ENCODE results near the gene BMPER. TPM values are rescaled to one million over a fixed set of nuclear protein-coding genes. Genes with fewer than 3 reads are reported as not detected.

The BMPER gene
- total RNA-seq, 1 donor from 2014 or later, result 5.2 TPM

DNA sequence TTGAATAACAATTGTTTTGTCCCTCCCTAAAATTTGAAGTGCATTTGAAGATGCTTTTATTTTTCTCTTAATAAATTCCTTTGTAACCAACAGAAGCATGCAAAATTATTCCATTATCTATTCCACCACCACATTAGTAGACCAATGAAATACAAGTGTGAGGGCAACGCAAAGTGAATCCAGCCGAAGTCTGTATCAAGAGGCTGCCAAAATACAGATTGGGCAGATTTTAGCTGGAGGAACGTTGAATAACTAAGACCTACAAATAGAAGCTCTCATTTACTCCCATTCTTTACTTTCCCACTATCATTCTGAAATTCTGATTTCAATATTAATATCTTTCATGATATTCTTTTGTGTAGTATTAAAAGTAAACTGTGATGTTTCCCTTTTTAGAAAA is 233.7 kb downstream of the BMPER start:
- H3K9me3 ChIP-seq, result no peaks in the 10 kb centered on the region
- TF ChIP-seq POLR2A (IDR thresholded peaks at IDR 0.05) (no peak), POLR2AphosphoS5 (IDR thresholded peaks at IDR 0.05; ENCODE audit: insufficient read depth in 1 of 2, low read depth in 1 of 2) (no peak)
- intact Hi-C loops (cut with DNase I), result no loop called here

DNA sequence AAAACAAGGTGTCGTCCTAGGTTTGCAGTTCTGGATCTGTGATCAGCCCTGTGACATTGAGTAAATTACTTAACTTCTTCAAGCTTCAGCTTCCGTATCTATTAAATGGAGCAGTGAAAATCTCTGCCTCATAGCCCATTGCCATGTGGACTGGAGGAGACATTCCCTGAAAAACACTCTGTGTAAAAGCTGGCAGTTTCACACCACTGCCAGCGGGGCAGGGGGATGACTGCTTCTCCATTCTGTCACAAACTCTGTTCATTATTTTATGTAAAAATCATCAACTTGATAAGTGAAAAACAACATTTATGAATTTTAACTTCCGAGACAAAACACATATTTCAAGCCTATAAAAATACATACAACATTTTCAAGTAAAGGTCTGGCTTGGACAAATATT is 234.7 kb downstream of the BMPER start:
- intact Hi-C loops (cut with DNase I), result no loop called here
- no peaks in the 10 kb centered on the region for H3K9me3 ChIP-seq
- no peaks in the 10 kb centered on the region for H3K27me3 ChIP-seq
- no peaks in the 10 kb centered on the region for H3K4me1 ChIP-seq
- no peak overlapping the region for H3K27ac ChIP-seq
- H3K36me3 ChIP-seq, result no peaks in the 10 kb centered on the region
- no peak for DNase-seq (ENCODE audit: extremely low spot score in 2 of 2)
- TF ChIP-seq POLR2A (IDR thresholded peaks at IDR 0.05) (no peak), POLR2AphosphoS5 (IDR thresholded peaks at IDR 0.05; ENCODE audit: insufficient read depth in 1 of 2, low read depth in 1 of 2) (no peak)
- TF ChIP-seq, protein P1, sequence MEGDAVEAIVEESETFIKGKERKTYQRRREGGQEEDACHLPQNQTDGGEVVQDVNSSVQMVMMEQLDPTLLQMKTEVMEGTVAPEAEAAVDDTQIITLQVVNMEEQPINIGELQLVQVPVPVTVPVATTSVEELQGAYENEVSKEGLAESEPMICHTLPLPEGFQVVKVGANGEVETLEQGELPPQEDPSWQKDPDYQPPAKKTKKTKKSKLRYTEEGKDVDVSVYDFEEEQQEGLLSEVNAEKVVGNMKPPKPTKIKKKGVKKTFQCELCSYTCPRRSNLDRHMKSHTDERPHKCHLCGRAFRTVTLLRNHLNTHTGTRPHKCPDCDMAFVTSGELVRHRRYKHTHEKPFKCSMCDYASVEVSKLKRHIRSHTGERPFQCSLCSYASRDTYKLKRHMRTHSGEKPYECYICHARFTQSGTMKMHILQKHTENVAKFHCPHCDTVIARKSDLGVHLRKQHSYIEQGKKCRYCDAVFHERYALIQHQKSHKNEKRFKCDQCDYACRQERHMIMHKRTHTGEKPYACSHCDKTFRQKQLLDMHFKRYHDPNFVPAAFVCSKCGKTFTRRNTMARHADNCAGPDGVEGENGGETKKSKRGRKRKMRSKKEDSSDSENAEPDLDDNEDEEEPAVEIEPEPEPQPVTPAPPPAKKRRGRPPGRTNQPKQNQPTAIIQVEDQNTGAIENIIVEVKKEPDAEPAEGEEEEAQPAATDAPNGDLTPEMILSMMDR (IDR thresholded peaks at IDR 0.05), result no peak
- no peak overlapping the region for H3K4me3 ChIP-seq

More for the DNA sequence above, 233.7 kb downstream of the BMPER start:
- Histone ChIP-seq H3K4me3 (no peak overlapping the region), H3K36me3 (no peaks in the 10 kb centered on the region), H3K27me3 (no peaks in the 10 kb centered on the region), H3K27ac (no peak overlapping the region), H3K4me1 (no peaks in the 10 kb centered on the region)
- no peak for DNase-seq (ENCODE audit: extremely low spot score in 2 of 2)

DNA sequence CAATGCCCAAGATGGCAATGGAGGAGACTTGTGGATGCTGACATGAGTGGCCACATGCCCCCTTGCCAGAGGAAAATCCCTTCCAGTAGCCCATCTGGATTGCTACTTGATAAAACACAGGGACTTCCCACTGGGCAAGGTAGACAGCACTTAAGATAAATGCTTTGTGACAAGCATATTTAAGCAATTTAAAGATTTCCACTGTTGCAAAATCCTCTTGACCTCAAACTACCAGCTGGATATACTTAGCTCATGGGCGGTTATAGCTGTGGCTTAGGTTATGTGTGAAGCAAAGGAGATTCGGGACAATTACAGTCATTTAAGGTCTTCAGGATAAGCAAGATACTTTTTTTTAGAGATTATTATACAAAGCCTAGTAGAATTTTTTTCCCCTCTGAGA is 238.1 kb downstream of the BMPER start:
- no peak for DNase-seq (ENCODE audit: extremely low spot score in 2 of 2)
- TF ChIP-seq POLR2A (IDR thresholded peaks at IDR 0.05), result no peak
- TF ChIP-seq POLR2AphosphoS5 (IDR thresholded peaks at IDR 0.05; ENCODE audit: insufficient read depth in 1 of 2, low read depth in 1 of 2), result no peak
- TF ChIP-seq, protein P1 (IDR thresholded peaks at IDR 0.05), result no peak
- H3K9me3 ChIP-seq, result no peaks in the 10 kb centered on the region
- no peaks in the 10 kb centered on the region for H3K27me3 ChIP-seq
- intact Hi-C loops (cut with DNase I), result no loop called here
- no peaks in the 10 kb centered on the region for H3K4me1 ChIP-seq
- H3K4me3 ChIP-seq, result no peak overlapping the region
- no peak overlapping the region for H3K27ac ChIP-seq
- no peaks in the 10 kb centered on the region for H3K36me3 ChIP-seq

- no peaks in the 10 kb centered on the region for H3K9me3 ChIP-seq
- intact Hi-C loops (cut with DNase I), result no loop called here
- TF ChIP-seq POLR2AphosphoS5 (IDR thresholded peaks at IDR 0.05; ENCODE audit: insufficient read depth in 1 of 2, low read depth in 1 of 2), result no peak
- TF ChIP-seq, protein P1 (IDR thresholded peaks at IDR 0.05), result no peak
- H3K36me3 ChIP-seq, result no peaks in the 10 kb centered on the region
- H3K4me3 ChIP-seq, result no peak overlapping the region
- H3K27ac ChIP-seq, result no peak overlapping the region
- H3K27me3 ChIP-seq, result no peaks in the 10 kb centered on the region
- DNase-seq (ENCODE audit: extremely low spot score in 2 of 2), result no peak
- H3K4me1 ChIP-seq, result no peaks in the 10 kb centered on the region
These were observed 240.3 kb downstream of the BMPER start for GRCh38 chr7:34145603-34146002.

DNA sequence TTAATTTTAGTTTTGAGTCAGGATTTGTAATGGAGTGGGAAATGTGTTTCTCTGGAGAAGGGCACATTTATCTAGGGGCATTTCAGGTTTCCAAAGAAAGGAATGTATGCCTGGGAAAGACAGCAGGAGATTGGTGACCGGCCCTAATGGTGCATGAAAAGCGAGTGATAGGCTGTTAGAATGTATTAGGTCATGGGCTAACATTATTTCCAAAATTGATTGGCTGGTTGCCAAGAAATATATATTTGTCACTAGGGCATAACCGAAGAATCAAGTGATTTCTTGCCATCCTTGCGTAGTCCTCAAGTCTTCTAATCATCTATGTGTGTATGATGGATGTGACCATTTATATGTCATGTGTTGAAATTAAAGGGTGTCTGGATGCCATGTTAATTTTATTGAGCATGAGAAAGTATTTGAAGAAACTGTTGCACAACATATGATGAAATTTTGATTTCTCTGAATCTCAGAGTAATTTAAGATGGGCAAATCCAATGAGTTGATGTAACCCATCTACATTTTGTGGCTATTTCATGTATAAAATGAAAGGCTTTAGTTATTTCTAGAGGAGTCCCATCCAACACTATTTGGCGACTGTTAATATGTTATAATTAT is 248.4 kb downstream of the BMPER start:
- intact Hi-C loops (cut with DNase I), result no loop called here
- TF ChIP-seq POLR2AphosphoS5 (IDR thresholded peaks at IDR 0.05; ENCODE audit: insufficient read depth in 1 of 2, low read depth in 1 of 2), result no peak
- TF ChIP-seq, protein P1 (IDR thresholded peaks at IDR 0.05), result no peak
- TF ChIP-seq POLR2A (IDR thresholded peaks at IDR 0.05), result no peak
- Histone ChIP-seq H3K4me1 (peaks cover 26% of the 10 kb centered on the region), H3K9me3 (no peaks in the 10 kb centered on the region), H3K27me3 (no peaks in the 10 kb centered on the region), H3K4me3 (no peak overlapping the region), H3K27ac (no peak overlapping the region), H3K36me3 (no peaks in the 10 kb centered on the region)
- DNase-seq (ENCODE audit: extremely low spot score in 2 of 2), result no peak

Data from vagina (tissue), 2 donors.